ENCODE data around the gene PNPLA1. TPM values are rescaled to one million over a fixed set of nuclear protein-coding genes. Genes with fewer than 3 reads are reported as not detected.

Gene PNPLA1
- polyA plus RNA-seq, 4 donors: 0.55 to 2.7 (median 1.9) TPM

- 92 to 95% (median 93%) methylated on average over 7 of the region's 7 CpGs for WGBS, 3 donors
- no peak overlapping the region for H3K4me3 ChIP-seq (ENCODE audit: low read depth in 1 of 3, low read length in 3 of 3)
- FAIRE-seq (no peak), DNase-seq (no peak)
- peaks cover 0 to 6% (median 0%) of the 10 kb centered on the region in 3 donors for H3K36me3 ChIP-seq (ENCODE audit: control insufficient read depth in 3 of 3, insufficient read depth in 2 of 3, low read depth in 1 of 3, low read length in 3 of 3)
- H3K4me1 ChIP-seq (ENCODE audit: control insufficient read depth in 3 of 3, insufficient read depth in 2 of 3, low read depth in 1 of 3, low read length in 2 of 3): peaks cover 0 to 4% (median 0%) of the 10 kb centered on the region in 3 donors
- no peaks in the 10 kb centered on the region for H3K9me3 ChIP-seq (ENCODE audit: control insufficient read depth in 2 of 2, insufficient read depth in 1 of 2, low read depth in 1 of 2, low read length in 1 of 2)
- no peak overlapping the region for H3K27ac ChIP-seq (ENCODE audit: low read depth in 1 of 3, low read length in 2 of 3)
- H3K27me3 ChIP-seq (ENCODE audit: control insufficient read depth in 3 of 3, insufficient read depth in 3 of 3, low read length in 3 of 3): no peaks in the 10 kb centered on the region
Observed at GRCh38 chr6:36297511-36297910, 27.7 kb downstream of the PNPLA1 start.

GRCh38 chr6:36298027-36298426 lies 28.2 kb downstream of the PNPLA1 start:
- H3K36me3 ChIP-seq (ENCODE audit: control insufficient read depth in 3 of 3, insufficient read depth in 2 of 3, low read depth in 1 of 3, low read length in 3 of 3): peaks cover 0 to 6% (median 0%) of the 10 kb centered on the region in 3 donors
- WGBS, 3 donors: 89 to 91% (median 89%) methylated on average over 4 of the region's 4 CpGs
- no peaks in the 10 kb centered on the region for H3K27me3 ChIP-seq (ENCODE audit: control insufficient read depth in 3 of 3, insufficient read depth in 3 of 3, low read length in 3 of 3)
- H3K4me3 ChIP-seq (ENCODE audit: low read depth in 1 of 3, low read length in 3 of 3): no peak overlapping the region
- FAIRE-seq (no peak), DNase-seq (no peak)
- H3K27ac ChIP-seq (ENCODE audit: low read depth in 1 of 3, low read length in 2 of 3): no peak overlapping the region
- peaks cover 0 to 2% (median 0%) of the 10 kb centered on the region in 3 donors for H3K4me1 ChIP-seq (ENCODE audit: control insufficient read depth in 3 of 3, insufficient read depth in 2 of 3, low read depth in 1 of 3, low read length in 2 of 3)
- no peaks in the 10 kb centered on the region for H3K9me3 ChIP-seq (ENCODE audit: control insufficient read depth in 2 of 2, insufficient read depth in 1 of 2, low read depth in 1 of 2, low read length in 1 of 2)

- no peak overlapping the region for H3K27ac ChIP-seq (ENCODE audit: low read depth in 1 of 3, low read length in 2 of 3)
- no peaks in the 10 kb centered on the region for H3K27me3 ChIP-seq (ENCODE audit: control insufficient read depth in 3 of 3, insufficient read depth in 3 of 3, low read length in 3 of 3)
- peaks cover 0 to 2% (median 0%) of the 10 kb centered on the region in 3 donors for H3K4me1 ChIP-seq (ENCODE audit: control insufficient read depth in 3 of 3, insufficient read depth in 2 of 3, low read depth in 1 of 3, low read length in 2 of 3)
- H3K9me3 ChIP-seq (ENCODE audit: control insufficient read depth in 2 of 2, insufficient read depth in 1 of 2, low read depth in 1 of 2, low read length in 1 of 2): no peaks in the 10 kb centered on the region
- FAIRE-seq (no peak), DNase-seq (no peak)
- peaks cover 0 to 3% (median 0%) of the 10 kb centered on the region in 3 donors for H3K36me3 ChIP-seq (ENCODE audit: control insufficient read depth in 3 of 3, insufficient read depth in 2 of 3, low read depth in 1 of 3, low read length in 3 of 3)
- no peak overlapping the region for H3K4me3 ChIP-seq (ENCODE audit: low read depth in 1 of 3, low read length in 3 of 3)
- WGBS, 3 donors: 77 to 82% (median 81%) methylated on average over 10 of the region's 10 CpGs
Observed at GRCh38 chr6:36301085-36301658, 31.3 kb downstream of the PNPLA1 start.

GRCh38 chr6:36301781-36302180 lies 31.9 kb downstream of the PNPLA1 start:
- H3K27me3 ChIP-seq (ENCODE audit: control insufficient read depth in 3 of 3, insufficient read depth in 3 of 3, low read length in 3 of 3): no peaks in the 10 kb centered on the region
- FAIRE-seq (no peak), DNase-seq (no peak)
- no peak overlapping the region for H3K27ac ChIP-seq (ENCODE audit: low read depth in 1 of 3, low read length in 2 of 3)
- H3K9me3 ChIP-seq (ENCODE audit: control insufficient read depth in 2 of 2, insufficient read depth in 1 of 2, low read depth in 1 of 2, low read length in 1 of 2): no peaks in the 10 kb centered on the region
- peaks cover 0 to 2% (median 0%) of the 10 kb centered on the region in 3 donors for H3K4me1 ChIP-seq (ENCODE audit: control insufficient read depth in 3 of 3, insufficient read depth in 2 of 3, low read depth in 1 of 3, low read length in 2 of 3)
- peaks cover 0 to 3% (median 0%) of the 10 kb centered on the region in 3 donors for H3K36me3 ChIP-seq (ENCODE audit: control insufficient read depth in 3 of 3, insufficient read depth in 2 of 3, low read depth in 1 of 3, low read length in 3 of 3)
- 55 to 70% (median 57%) methylated on average over 7 of the region's 7 CpGs for WGBS, 3 donors
- no peak overlapping the region for H3K4me3 ChIP-seq (ENCODE audit: low read depth in 1 of 3, low read length in 3 of 3)

- WGBS, 3 donors: 30 to 33% (median 30%) methylated on average over 13 of the region's 13 CpGs
- Histone ChIP-seq H3K4me3 (ENCODE audit: low read depth in 1 of 3, low read length in 3 of 3) (no peak overlapping the region), H3K27me3 (ENCODE audit: control insufficient read depth in 3 of 3, insufficient read depth in 3 of 3, low read length in 3 of 3) (no peaks in the 10 kb centered on the region), H3K36me3 (ENCODE audit: control insufficient read depth in 3 of 3, insufficient read depth in 2 of 3, low read depth in 1 of 3, low read length in 3 of 3) (peaks cover 0 to 3% (median 0%) of the 10 kb centered on the region in 3 donors), H3K27ac (ENCODE audit: low read depth in 1 of 3, low read length in 2 of 3) (no peak overlapping the region), H3K4me1 (ENCODE audit: control insufficient read depth in 3 of 3, insufficient read depth in 2 of 3, low read depth in 1 of 3, low read length in 2 of 3) (peaks cover 0 to 2% (median 0%) of the 10 kb centered on the region in 3 donors), H3K9me3 (ENCODE audit: control insufficient read depth in 2 of 2, insufficient read depth in 1 of 2, low read depth in 1 of 2, low read length in 1 of 2) (no peaks in the 10 kb centered on the region)
- FAIRE-seq: no peak
- peak; percentile 94 to 95 for DNase-seq
Observed at GRCh38 chr6:36302227-36302976, 32.5 kb downstream of the PNPLA1 start.

- DNase-seq (no peak), FAIRE-seq (no peak)
- WGBS, 3 donors: 93 to 95% (median 93%) methylated on average over 11 of the region's 11 CpGs
- H3K36me3 ChIP-seq (ENCODE audit: control insufficient read depth in 3 of 3, insufficient read depth in 2 of 3, low read depth in 1 of 3, low read length in 3 of 3): peaks cover 0 to 3% (median 0%) of the 10 kb centered on the region in 3 donors
- no peak overlapping the region for H3K4me3 ChIP-seq (ENCODE audit: low read depth in 1 of 3, low read length in 3 of 3)
- no peak overlapping the region for H3K27ac ChIP-seq (ENCODE audit: low read depth in 1 of 3, low read length in 2 of 3)
- no peaks in the 10 kb centered on the region for H3K27me3 ChIP-seq (ENCODE audit: control insufficient read depth in 3 of 3, insufficient read depth in 3 of 3, low read length in 3 of 3)
- peaks cover 0 to 14% (median 6%) of the 10 kb centered on the region in 3 donors for H3K4me1 ChIP-seq (ENCODE audit: control insufficient read depth in 3 of 3, insufficient read depth in 2 of 3, low read depth in 1 of 3, low read length in 2 of 3)
- H3K9me3 ChIP-seq (ENCODE audit: control insufficient read depth in 2 of 2, insufficient read depth in 1 of 2, low read depth in 1 of 2, low read length in 1 of 2): peaks cover 0 to 3% of the 10 kb centered on the region in 2 donors
Observed at GRCh38 chr6:36305885-36306284, 36.0 kb downstream of the PNPLA1 start.

- Histone ChIP-seq H3K27me3 (ENCODE audit: control insufficient read depth in 3 of 3, insufficient read depth in 3 of 3, low read length in 3 of 3) (no peaks in the 10 kb centered on the region), H3K4me1 (ENCODE audit: control insufficient read depth in 3 of 3, insufficient read depth in 2 of 3, low read depth in 1 of 3, low read length in 2 of 3) (peaks cover 0 to 14% (median 6%) of the 10 kb centered on the region in 3 donors), H3K36me3 (ENCODE audit: control insufficient read depth in 3 of 3, insufficient read depth in 2 of 3, low read depth in 1 of 3, low read length in 3 of 3) (peaks cover 0 to 3% (median 0%) of the 10 kb centered on the region in 3 donors), H3K4me3 (ENCODE audit: low read depth in 1 of 3, low read length in 3 of 3) (no peak overlapping the region), H3K9me3 (ENCODE audit: control insufficient read depth in 2 of 2, insufficient read depth in 1 of 2, low read depth in 1 of 2, low read length in 1 of 2) (peaks cover 0 to 3% of the 10 kb centered on the region in 2 donors), H3K27ac (ENCODE audit: low read depth in 1 of 3, low read length in 2 of 3) (no peak overlapping the region)
- 78 to 90% (median 84%) methylated on average over 7 of the region's 7 CpGs for WGBS, 3 donors
- no peak for FAIRE-seq
- no peak for DNase-seq
Observed at GRCh38 chr6:36306375-36306774, 36.5 kb downstream of the PNPLA1 start.

- Histone ChIP-seq H3K9me3 (ENCODE audit: control insufficient read depth in 2 of 2, insufficient read depth in 1 of 2, low read depth in 1 of 2, low read length in 1 of 2) (peaks cover 0 to 3% of the 10 kb centered on the region in 2 donors), H3K4me3 (ENCODE audit: low read depth in 1 of 3, low read length in 3 of 3) (no peak overlapping the region), H3K36me3 (ENCODE audit: control insufficient read depth in 3 of 3, insufficient read depth in 2 of 3, low read depth in 1 of 3, low read length in 3 of 3) (no peaks in the 10 kb centered on the region), H3K27me3 (ENCODE audit: control insufficient read depth in 3 of 3, insufficient read depth in 3 of 3, low read length in 3 of 3) (no peaks in the 10 kb centered on the region), H3K4me1 (ENCODE audit: control insufficient read depth in 3 of 3, insufficient read depth in 2 of 3, low read depth in 1 of 3, low read length in 2 of 3) (peaks cover 0 to 19% (median 6%) of the 10 kb centered on the region in 3 donors), H3K27ac (ENCODE audit: low read depth in 1 of 3, low read length in 2 of 3) (peak overlapping the region in 1 of 3 donors; percentile 29)
- DNase-seq (no peak), FAIRE-seq (no peak)
- 91 to 95% (median 95%) methylated on average over 5 of the region's 5 CpGs for WGBS, 3 donors
Observed at GRCh38 chr6:36308514-36308913, 38.7 kb downstream of the PNPLA1 start.

Measured in small intestine (tissue), 7 donors.